Parathyroid adenoma (tissue), 2 donors: ENCODE data around the gene GRIK5.
A peak's percentile ranks its signal among the peaks of the same experiment; 100 is the strongest.

Experiments used
- H2AFZ ChIP-seq: fragments of 300-600 bp; sonication (generic); one replicate; pipeline ENCODE4 v1.7.0; 2017; ENCODE audit warnings: antibody characterized with exemption, mild to moderate bottlenecking
- H3K27ac ChIP-seq: fragments of 300-600 bp; sonication (generic); one replicate; pipeline ENCODE4 v1.7.0; 2017
- H3K27me3 ChIP-seq: fragments of 300-600 bp; sonication (generic); one replicate; pipeline ENCODE4 v1.7.0; 2017; ENCODE audit warnings: low read length; ENCODE audit not compliant: control insufficient read depth, insufficient read depth
- H3K36me3 ChIP-seq: fragments of 300-600 bp; sonication (generic); one replicate; pipeline ENCODE4 v1.7.0; 2017; ENCODE audit warnings: low read length; ENCODE audit not compliant: control insufficient read depth, insufficient read depth
- H3K4me1 ChIP-seq: fragments of 300-600 bp; sonication (generic); one replicate; pipeline ENCODE4 v1.7.0; 2017; ENCODE audit warnings: control low read depth
- H3K4me2 ChIP-seq: fragments of 300-600 bp; sonication (generic); one replicate; pipeline ENCODE4 v1.7.0; 2017; ENCODE audit warnings: low read length
- H3K4me3 ChIP-seq: fragments of 300-600 bp; sonication (generic); one replicate; pipeline ENCODE4 v1.7.0; 2017; ENCODE audit warnings: low read depth, low read length
- H3K79me2 ChIP-seq: fragments of 300-600 bp; sonication (generic); one replicate; pipeline ENCODE4 v1.7.0; 2017; ENCODE audit warnings: control low read depth
- H3K9ac ChIP-seq: fragments of 300-600 bp; sonication (generic); one replicate; pipeline ENCODE4 v1.7.0; 2017; ENCODE audit warnings: mild to moderate bottlenecking
- H3K9me3 ChIP-seq: fragments of 300-600 bp; sonication (generic); one replicate; pipeline ENCODE4 v1.7.0; 2017; ENCODE audit warnings: low read length; ENCODE audit not compliant: control insufficient read depth
- CTCF ChIP-seq: fragments of 300-600 bp; sonication (generic); IDR thresholded peaks from one replicate; pipeline ENCODE4 v1.7.0; 2017; ENCODE audit warnings: antibody characterized with exemption, mild to moderate bottlenecking
- donor health status: primary hyperparathyroidism.

The GRIK5 gene

GRCh38 chr19:42023121-42023942 lies 46.7 kb downstream of the GRIK5 start:
- Histone ChIP-seq H3K9me3 (no peaks in the 10 kb centered on the region), H3K27ac (no peak overlapping the region), H3K36me3 (no peaks in the 10 kb centered on the region), H3K4me1 (no peaks in the 10 kb centered on the region), H2AFZ (no peak overlapping the region), H3K79me2 (peaks cover 10% of the 10 kb centered on the region), H3K4me3 (no peak overlapping the region), H3K27me3 (no peaks in the 10 kb centered on the region), H3K9ac (no peak overlapping the region), H3K4me2 (no peak overlapping the region)
- peak; percentile 18 for TF ChIP-seq CTCF

DNA sequence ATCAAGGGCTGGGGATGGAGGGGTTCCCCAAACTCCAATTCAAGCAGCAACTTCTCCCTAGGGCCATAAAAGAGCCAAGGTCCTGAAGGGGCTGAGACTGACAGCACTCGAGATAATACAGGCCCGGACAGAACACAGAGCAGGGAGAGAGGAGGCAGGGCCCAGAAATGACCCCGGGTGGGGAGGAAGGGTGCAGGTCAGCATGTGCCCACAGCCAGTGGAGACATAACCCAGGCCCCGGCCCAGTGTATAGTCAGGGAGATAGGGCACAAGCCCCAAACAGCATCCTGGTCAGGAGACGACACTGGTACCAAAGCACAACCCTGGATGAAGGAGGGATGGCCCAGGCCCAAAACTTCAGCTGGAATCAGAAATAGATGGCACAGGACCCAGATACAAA lies 47.4 kb downstream of the GRIK5 start:
- H3K4me3 ChIP-seq, result no peak overlapping the region
- H3K4me2 ChIP-seq, result no peak overlapping the region
- no peaks in the 10 kb centered on the region for H3K27me3 ChIP-seq
- H3K4me1 ChIP-seq, result no peaks in the 10 kb centered on the region
- H3K9me3 ChIP-seq, result no peaks in the 10 kb centered on the region
- peaks cover 8% of the 10 kb centered on the region for H3K79me2 ChIP-seq
- no peak overlapping the region for H3K9ac ChIP-seq
- TF ChIP-seq CTCF, result no peak
- no peaks in the 10 kb centered on the region for H3K36me3 ChIP-seq
- no peak overlapping the region for H3K27ac ChIP-seq
- no peak overlapping the region for H2AFZ ChIP-seq

GRCh38 chr19:42021185-42021584 lies 48.8 kb downstream of the GRIK5 start:
- peaks cover 5% of the 10 kb centered on the region for H3K79me2 ChIP-seq
- H3K4me2 ChIP-seq, result no peak overlapping the region
- no peak overlapping the region for H3K4me3 ChIP-seq
- no peaks in the 10 kb centered on the region for H3K9me3 ChIP-seq
- no peak overlapping the region for H3K27ac ChIP-seq
- no peak overlapping the region for H3K9ac ChIP-seq
- H3K4me1 ChIP-seq, result no peaks in the 10 kb centered on the region
- no peaks in the 10 kb centered on the region for H3K36me3 ChIP-seq
- no peak for TF ChIP-seq CTCF
- no peak overlapping the region for H2AFZ ChIP-seq
- H3K27me3 ChIP-seq, result no peaks in the 10 kb centered on the region

GRCh38 chr19:42018503-42019193 lies 51.4 kb downstream of the GRIK5 start:
- Histone ChIP-seq H3K36me3 (no peaks in the 10 kb centered on the region), H3K27ac (no peak overlapping the region), H3K4me2 (no peak overlapping the region), H3K27me3 (no peaks in the 10 kb centered on the region), H3K9me3 (no peaks in the 10 kb centered on the region), H3K4me3 (no peak overlapping the region), H2AFZ (no peak overlapping the region), H3K9ac (no peak overlapping the region), H3K4me1 (no peaks in the 10 kb centered on the region), H3K79me2 (no peaks in the 10 kb centered on the region)
- no peak for TF ChIP-seq CTCF
